GM12872 (cell line): Measurements from ENCODE around the gene MAP3K1.

Experiments
- CTCF ChIP-seq: IDR thresholded peaks from 3 replicates; pipeline ENCODE4 v1.5.1; 2011; ENCODE audit warnings: low read depth, mild to moderate bottlenecking, low read length, moderate library complexity; ENCODE audit not compliant: insufficient read depth

The MAP3K1 gene

DNA sequence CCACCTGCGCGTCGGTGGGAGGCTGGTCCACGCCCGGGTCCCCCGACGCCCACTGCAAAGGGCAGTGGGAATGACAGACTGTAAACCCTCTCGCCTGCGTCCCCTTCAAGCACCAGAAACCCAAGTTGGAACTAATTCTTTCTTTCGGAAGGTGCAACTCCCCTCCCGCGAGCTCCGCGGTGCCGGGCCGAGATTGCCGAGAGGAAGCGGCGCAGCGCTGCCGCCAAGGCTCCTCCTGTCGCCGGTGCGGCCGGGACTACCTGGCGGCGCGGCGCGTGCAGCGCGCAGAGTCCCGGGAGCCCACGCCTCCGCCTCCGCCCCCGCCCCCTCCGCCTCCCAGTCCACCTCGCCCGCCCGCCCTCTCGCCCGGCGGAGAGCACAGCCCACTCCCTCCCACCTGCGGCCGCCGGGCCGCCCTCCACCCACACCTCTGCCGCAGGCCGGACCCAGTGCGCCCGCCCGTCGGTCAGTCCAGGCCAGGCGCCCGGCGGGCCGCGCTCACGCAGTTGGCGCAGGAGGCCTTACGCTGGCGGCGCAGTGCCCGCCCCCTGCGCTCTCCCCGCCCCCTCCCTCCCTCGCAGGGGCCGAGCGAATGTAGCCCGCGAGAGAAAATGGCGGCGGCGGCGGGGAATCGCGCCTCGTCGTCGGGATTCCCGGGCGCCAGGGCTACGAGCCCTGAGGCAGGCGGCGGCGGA, at the start of gene MAP3K1:
Gene MAP3K1, plus strand, starts transcription at position 587 of the 695 bp plus-strand sequence. Its CDS starts 25 bp downstream, at position 612.
- no peak for TF ChIP-seq CTCF

DNA sequence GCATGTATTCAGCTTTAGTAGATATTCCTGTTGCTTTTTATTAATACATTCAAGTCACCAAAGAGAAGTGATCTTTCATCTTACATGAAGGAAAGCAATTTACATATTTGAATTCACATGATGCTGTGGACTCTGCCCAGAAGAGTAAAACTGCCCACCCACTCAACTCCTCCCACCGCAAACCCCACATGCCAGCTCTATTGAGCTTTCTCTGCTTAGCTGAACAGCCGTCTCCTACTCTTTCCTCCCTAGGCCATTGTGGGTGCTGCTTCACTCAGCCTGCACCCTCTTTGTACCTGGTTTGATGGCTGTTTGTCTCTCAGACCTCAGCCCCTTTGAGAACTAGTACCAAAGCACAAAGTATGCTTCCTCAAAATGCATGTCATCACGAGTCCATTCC, 48.4 kb upstream of the MAP3K1 start:
- TF ChIP-seq CTCF, result no peak

DNA sequence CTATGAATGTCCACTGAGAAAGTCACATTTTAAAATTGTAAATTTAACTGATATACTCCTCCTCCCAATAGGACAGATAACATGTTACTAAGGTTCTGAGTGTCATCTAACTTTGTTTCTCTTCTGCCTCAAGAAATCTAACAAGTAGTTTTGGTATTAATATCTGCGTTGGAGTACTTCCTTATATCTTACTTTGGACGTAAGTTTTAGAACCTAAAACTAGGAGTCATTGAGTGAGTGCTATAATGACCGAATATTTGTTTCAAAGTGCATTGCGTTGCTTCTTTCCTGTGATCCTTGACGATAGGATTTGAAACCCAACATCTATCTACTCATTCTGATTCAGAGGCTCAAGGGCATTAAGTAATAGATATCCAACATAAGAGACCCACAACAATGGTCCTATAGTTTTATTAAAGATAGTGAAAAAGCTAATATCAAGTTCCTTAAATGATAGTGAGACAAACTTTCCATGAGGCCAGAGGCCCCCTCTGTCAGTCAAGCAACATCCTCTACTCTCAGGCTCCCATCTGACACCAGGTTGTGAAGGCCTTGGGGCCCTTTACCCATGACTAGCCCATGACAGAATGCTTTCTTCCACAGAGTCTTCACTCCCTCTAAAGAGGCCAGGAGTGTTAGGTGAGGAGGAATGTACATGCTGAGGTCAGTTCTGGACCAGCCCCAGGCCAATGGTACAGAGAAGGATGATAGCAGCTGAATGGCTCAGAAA, 45.3 kb upstream of the MAP3K1 start:
- TF ChIP-seq CTCF, result no peak

GRCh38 chr5:56772767-56773166, 42.6 kb upstream of the MAP3K1 start:
- TF ChIP-seq CTCF, result no peak

DNA sequence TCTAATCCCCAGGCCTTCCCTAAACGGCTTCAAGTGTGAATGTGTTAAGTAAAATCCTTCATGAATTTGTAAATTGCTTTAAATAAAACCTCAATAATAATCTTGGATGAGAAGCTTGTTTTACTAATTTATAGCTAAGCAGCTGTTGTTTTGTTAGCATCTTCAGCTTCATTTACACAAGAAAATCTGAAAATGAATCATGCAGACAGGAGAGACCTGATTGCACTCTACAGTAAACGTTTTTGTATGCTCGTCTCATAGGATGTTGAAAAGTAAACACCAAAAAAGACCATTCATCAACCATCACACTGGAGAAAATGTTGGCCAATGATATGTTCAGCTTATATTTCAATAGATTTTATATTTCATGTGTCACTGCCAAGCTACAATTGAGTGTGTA, 40.4 kb upstream of the MAP3K1 start:
- TF ChIP-seq CTCF, result no peak

- no peak for TF ChIP-seq CTCF
Observed at GRCh38 chr5:56783261-56783660, 32.1 kb upstream of the MAP3K1 start.

GRCh38 chr5:56786346-56786745, 29.0 kb upstream of the MAP3K1 start:
- no peak for TF ChIP-seq CTCF
